ENCODE measurements around the gene PAK4.

- TF ChIP-seq, protein P1, sequence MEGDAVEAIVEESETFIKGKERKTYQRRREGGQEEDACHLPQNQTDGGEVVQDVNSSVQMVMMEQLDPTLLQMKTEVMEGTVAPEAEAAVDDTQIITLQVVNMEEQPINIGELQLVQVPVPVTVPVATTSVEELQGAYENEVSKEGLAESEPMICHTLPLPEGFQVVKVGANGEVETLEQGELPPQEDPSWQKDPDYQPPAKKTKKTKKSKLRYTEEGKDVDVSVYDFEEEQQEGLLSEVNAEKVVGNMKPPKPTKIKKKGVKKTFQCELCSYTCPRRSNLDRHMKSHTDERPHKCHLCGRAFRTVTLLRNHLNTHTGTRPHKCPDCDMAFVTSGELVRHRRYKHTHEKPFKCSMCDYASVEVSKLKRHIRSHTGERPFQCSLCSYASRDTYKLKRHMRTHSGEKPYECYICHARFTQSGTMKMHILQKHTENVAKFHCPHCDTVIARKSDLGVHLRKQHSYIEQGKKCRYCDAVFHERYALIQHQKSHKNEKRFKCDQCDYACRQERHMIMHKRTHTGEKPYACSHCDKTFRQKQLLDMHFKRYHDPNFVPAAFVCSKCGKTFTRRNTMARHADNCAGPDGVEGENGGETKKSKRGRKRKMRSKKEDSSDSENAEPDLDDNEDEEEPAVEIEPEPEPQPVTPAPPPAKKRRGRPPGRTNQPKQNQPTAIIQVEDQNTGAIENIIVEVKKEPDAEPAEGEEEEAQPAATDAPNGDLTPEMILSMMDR (IDR thresholded peaks at IDR 0.05; ENCODE audit: low read depth, low read length) = no peak
- TF ChIP-seq POLR2A (IDR thresholded peaks at IDR 0.05; ENCODE audit: extremely low read depth, insufficient read length) = no peak
- TF ChIP-seq MYC (IDR thresholded peaks at IDR 0.05; ENCODE audit: low read depth, low read length) = no peak
- TF ChIP-seq, protein P2, sequence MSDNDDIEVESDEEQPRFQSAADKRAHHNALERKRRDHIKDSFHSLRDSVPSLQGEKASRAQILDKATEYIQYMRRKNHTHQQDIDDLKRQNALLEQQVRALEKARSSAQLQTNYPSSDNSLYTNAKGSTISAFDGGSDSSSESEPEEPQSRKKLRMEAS (IDR thresholded peaks at IDR 0.05; ENCODE audit: low read depth, low read length) = no peak
Measured at GRCh38 chr19:39109641-39110040, 15.9 kb upstream of the PAK4 start.

All from NB4 (cell line).